CD4-positive, CD25-positive, alpha-beta regulatory T cell (primary cell): ENCODE results near the gene PKNOX2. TPM values are rescaled to one million over a fixed set of nuclear protein-coding genes. Genes with fewer than 3 reads are reported as not detected.

Experiments
- ATAC-seq, 2 donors: fragments of 150-1000 bp; cut with Tn5 transposase; one replicate each; pipeline ENCODE4 v1.10.0; 2021; ENCODE audit warnings: low read depth in 2 of 2, moderate number of reproducible peaks in 2 of 2, moderate library complexity in 1 of 2
- DNase-seq, 3 donors: peaks; one replicate each; pipeline versions ENCODE4 v3.0.0 to v3.0.0-alpha.2; 2012 to 2022; ENCODE audit warnings: mixed read lengths in 1 of 3
- H3K27ac ChIP-seq: one replicate; pipeline ENCODE4 v1.7.0; 2013; ENCODE audit warnings: mild to moderate bottlenecking, low read length; ENCODE audit not compliant: insufficient read depth, poor library complexity, severe bottlenecking
- H3K27me3 ChIP-seq: one replicate; pipeline ENCODE4 v1.7.0; 2013; ENCODE audit warnings: low read length; ENCODE audit not compliant: control insufficient read depth, insufficient read depth
- H3K36me3 ChIP-seq: one replicate; pipeline ENCODE4 v1.7.0; 2013; ENCODE audit warnings: mild to moderate bottlenecking, low read length, moderate library complexity; ENCODE audit not compliant: control insufficient read depth, insufficient read depth
- H3K4me1 ChIP-seq: 2 replicates; pipeline ENCODE4 v1.7.0; 2013; ENCODE audit warnings: mild to moderate bottlenecking, low read length; ENCODE audit not compliant: insufficient read depth, control insufficient read depth, poor library complexity, severe bottlenecking
- H3K4me3 ChIP-seq: one replicate; pipeline ENCODE4 v1.7.0; 2013; ENCODE audit warnings: low read depth, mild to moderate bottlenecking, low read length, moderate library complexity
- H3K9me3 ChIP-seq, 2 experiments: 1 replicate in 1 of 2; 2 replicates in 1 of 2; pipeline ENCODE4 v1.7.0; 2013; ENCODE audit warnings: low read length in 2 of 2, mild to moderate bottlenecking in 1 of 2, moderate library complexity in 1 of 2; ENCODE audit not compliant: control insufficient read depth in 2 of 2
- H3K27ac Mint-ChIP-seq, 3 donors: one replicate each; pipeline ENCODE4 v1.8.0; 2020 to 2022; ENCODE audit warnings: mild to moderate bottlenecking in 3 of 3, mixed read lengths in 3 of 3, moderate library complexity in 2 of 3
- H3K27me3 Mint-ChIP-seq: one replicate; pipeline ENCODE4 v1.8.0; 2022; ENCODE audit warnings: mild to moderate bottlenecking, mixed read lengths
- H3K36me3 Mint-ChIP-seq: one replicate; pipeline ENCODE4 v1.8.0; 2020; ENCODE audit warnings: mixed read lengths
- H3K4me1 Mint-ChIP-seq, 4 donors: one replicate each; pipeline ENCODE4 v1.8.0; 2020 to 2022; ENCODE audit warnings: mixed read lengths in 4 of 4, mild to moderate bottlenecking in 1 of 4
- H3K4me3 Mint-ChIP-seq, 4 donors: one replicate each; pipeline ENCODE4 v1.8.0; 2020 to 2022; ENCODE audit warnings: mild to moderate bottlenecking in 4 of 4, mixed read lengths in 4 of 4, moderate library complexity in 3 of 4
- H3K9me3 Mint-ChIP-seq, 7 donors: one replicate each; pipeline ENCODE4 v1.8.0; 2020 to 2022; ENCODE audit warnings: mixed read lengths in 7 of 7, mild to moderate bottlenecking in 3 of 7, moderate library complexity in 2 of 7
- polyA plus RNA-seq, 4 donors: library from polyadenylated mRNA; unstranded; fragments of 300-500 nt; fragmentation: Illumina TruSeq; gene quantifications; one replicate each; pipeline ENCODE4 v1.2.3, GENCODE V29; 2021
- total RNA-seq: library from RNA; stranded (reverse); gene quantifications from one replicate; pipeline ENCODE4 v1.2.3, GENCODE V29; 2022

PKNOX2 gene
- total and polyA plus RNA-seq, 5 donors from 2014 or later: not detected

DNA sequence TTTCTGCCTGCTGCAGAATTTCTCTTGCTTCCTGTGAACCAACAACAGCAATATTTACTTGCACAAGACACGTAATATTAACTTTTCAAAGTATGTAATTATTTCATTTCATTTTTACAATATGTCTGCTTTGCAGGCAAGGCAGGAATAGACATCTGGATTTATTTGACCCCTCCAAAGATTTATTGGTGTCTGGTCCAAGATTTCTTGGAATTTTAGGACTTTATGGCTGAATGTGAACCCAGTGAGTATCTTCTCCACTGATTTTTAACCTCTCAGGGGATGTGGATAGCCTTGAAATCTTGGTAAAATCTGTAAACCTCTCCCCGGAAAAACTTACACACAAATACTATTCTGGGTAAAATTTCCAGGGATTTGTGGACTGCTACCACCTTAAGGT, 61.5 kb downstream of the PKNOX2 start:
- no peak for DNase-seq
- Histone ChIP-seq H3K9me3 (no peaks in the 10 kb centered on the region), H3K4me1 (no peaks in the 10 kb centered on the region), H3K36me3 (no peaks in the 10 kb centered on the region), H3K27me3 (no peaks in the 10 kb centered on the region), H3K27ac (no peak overlapping the region), H3K4me3 (no peak overlapping the region)
- Mint-ChIP-seq H3K27me3 (peaks cover 11% of the 10 kb centered on the region), H3K4me3 (no peak overlapping the region), H3K9me3 (no peaks in the 10 kb centered on the region), H3K4me1 (no peaks in the 10 kb centered on the region), H3K27ac (no peak overlapping the region), H3K36me3 (no peaks in the 10 kb centered on the region)
- no peak for ATAC-seq

DNA sequence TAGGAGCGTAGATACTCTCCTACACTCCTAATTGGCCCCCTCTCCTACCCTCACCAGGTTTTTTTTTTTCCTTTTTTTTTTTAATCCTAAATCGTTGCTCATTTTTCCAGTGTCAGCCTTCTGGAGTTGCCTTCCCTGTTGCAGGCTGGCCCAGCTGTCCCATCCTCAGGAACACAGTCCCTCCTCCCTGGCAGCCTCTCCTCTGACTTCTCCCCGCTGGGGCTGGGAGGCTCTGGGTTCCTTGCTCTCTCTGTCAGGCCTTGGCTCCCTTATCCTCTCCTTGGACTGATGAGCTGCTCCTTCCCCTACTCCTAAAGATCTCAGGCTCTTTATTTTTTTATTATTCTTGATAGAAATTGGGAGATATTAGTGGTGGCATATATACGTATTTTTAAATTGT, 62.2 kb downstream of the PKNOX2 start:
- Mint-ChIP-seq H3K4me1 (no peaks in the 10 kb centered on the region), H3K36me3 (no peaks in the 10 kb centered on the region), H3K4me3 (no peak overlapping the region), H3K27me3 (peaks cover 7% of the 10 kb centered on the region), H3K27ac (peak overlapping the region in 1 of 3 donors; percentile 87), H3K9me3 (peaks cover 0 to 2% (median 0%) of the 10 kb centered on the region in 7 donors)
- H3K4me3 ChIP-seq: no peak overlapping the region
- H3K27ac ChIP-seq: no peak overlapping the region
- DNase-seq (no peak), ATAC-seq (no peak)
- H3K27me3 ChIP-seq: no peaks in the 10 kb centered on the region
- H3K9me3 ChIP-seq: no peaks in the 10 kb centered on the region
- no peaks in the 10 kb centered on the region for H3K4me1 ChIP-seq
- H3K36me3 ChIP-seq: no peaks in the 10 kb centered on the region

DNA sequence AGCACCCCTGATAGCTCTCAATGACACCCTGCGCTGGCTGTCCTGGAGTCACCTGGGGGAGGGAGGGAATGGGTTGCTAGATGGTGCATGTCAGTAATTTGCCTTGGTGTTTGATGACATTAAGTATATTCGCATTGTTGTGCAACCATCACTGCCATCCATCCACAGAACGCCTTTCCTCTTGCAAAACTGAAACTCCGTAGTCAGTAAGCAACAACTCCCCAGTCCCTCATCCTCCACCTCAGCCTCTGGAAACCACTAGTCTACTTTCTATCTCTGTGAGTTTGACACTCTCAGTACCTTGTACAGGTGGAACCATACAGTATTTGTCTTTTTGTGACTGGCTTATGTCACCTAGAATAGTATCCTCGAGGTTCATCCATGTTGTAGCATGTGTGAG, 62.6 kb downstream of the PKNOX2 start:
- H3K9me3 Mint-ChIP-seq: peaks cover 0 to 2% (median 0%) of the 10 kb centered on the region in 7 donors
- H3K36me3 Mint-ChIP-seq: no peaks in the 10 kb centered on the region
- H3K4me3 Mint-ChIP-seq: no peak overlapping the region
- no peak overlapping the region for H3K4me3 ChIP-seq
- no peaks in the 10 kb centered on the region for H3K9me3 ChIP-seq
- peaks cover 7% of the 10 kb centered on the region for H3K27me3 Mint-ChIP-seq
- H3K4me1 ChIP-seq: no peaks in the 10 kb centered on the region
- H3K27me3 ChIP-seq: peaks cover 3% of the 10 kb centered on the region
- peak overlapping the region in 1 of 3 donors; percentile 81 for H3K27ac Mint-ChIP-seq
- no peaks in the 10 kb centered on the region for H3K36me3 ChIP-seq
- ATAC-seq: no peak
- no peaks in the 10 kb centered on the region for H3K4me1 Mint-ChIP-seq
- H3K27ac ChIP-seq: no peak overlapping the region
- no peak for DNase-seq

DNA sequence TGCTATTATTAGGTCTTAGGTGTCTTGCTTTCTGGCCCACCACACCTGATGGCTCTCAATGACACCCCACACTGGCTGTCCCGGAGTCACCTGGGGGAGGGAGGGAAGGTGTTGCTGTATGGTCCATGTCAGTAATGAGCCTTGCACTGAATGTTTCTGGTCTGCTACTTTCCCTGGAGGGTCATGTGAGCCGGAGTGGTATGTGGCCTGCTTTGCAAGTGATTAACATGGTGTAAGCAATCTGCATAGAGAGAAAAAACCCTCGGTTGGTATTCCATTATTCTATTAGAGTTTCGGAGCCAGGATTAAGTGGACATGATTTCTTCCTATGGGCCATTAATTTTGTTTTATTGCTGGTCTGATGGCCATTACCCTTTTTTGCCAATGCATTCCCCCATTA, 63.9 kb downstream of the PKNOX2 start:
- Histone ChIP-seq H3K27me3 (peaks cover 3% of the 10 kb centered on the region), H3K4me1 (no peaks in the 10 kb centered on the region), H3K27ac (no peak overlapping the region), H3K36me3 (no peaks in the 10 kb centered on the region), H3K4me3 (no peak overlapping the region), H3K9me3 (no peaks in the 10 kb centered on the region)
- Mint-ChIP-seq H3K4me1 (no peaks in the 10 kb centered on the region), H3K27ac (no peak overlapping the region), H3K36me3 (no peaks in the 10 kb centered on the region), H3K9me3 (peaks cover 0 to 2% (median 0%) of the 10 kb centered on the region in 7 donors), H3K27me3 (peaks cover 13% of the 10 kb centered on the region), H3K4me3 (no peak overlapping the region)
- DNase-seq (no peak), ATAC-seq (no peak)

DNA sequence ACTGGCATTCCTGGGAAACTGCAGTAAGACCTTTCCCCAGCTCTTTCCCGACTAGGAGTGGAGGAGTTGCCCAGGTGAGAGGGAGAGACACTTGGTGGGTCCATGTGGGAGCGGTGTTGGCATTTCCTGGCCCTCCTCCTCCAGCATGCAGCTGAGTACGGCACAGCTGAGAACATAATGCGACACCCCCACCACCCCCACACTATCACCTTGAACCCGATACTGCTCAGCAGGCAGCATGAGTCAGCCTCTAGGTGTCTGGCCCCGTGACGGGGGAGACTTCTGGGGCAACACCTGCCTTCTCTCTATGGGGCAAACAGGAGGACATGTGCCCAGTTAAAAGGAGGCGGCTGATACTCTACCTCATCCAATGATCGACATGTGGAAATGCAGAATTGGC, 64.4 kb downstream of the PKNOX2 start:
- no peak overlapping the region for H3K27ac ChIP-seq
- Mint-ChIP-seq H3K27me3 (peaks cover 15% of the 10 kb centered on the region), H3K9me3 (peaks cover 0 to 2% (median 0%) of the 10 kb centered on the region in 7 donors), H3K36me3 (no peaks in the 10 kb centered on the region), H3K4me1 (no peaks in the 10 kb centered on the region), H3K27ac (no peak overlapping the region), H3K4me3 (no peak overlapping the region)
- peaks cover 3% of the 10 kb centered on the region for H3K27me3 ChIP-seq
- H3K36me3 ChIP-seq: no peaks in the 10 kb centered on the region
- DNase-seq: no peak
- no peak overlapping the region for H3K4me3 ChIP-seq
- H3K9me3 ChIP-seq: no peaks in the 10 kb centered on the region
- ATAC-seq: no peak
- no peaks in the 10 kb centered on the region for H3K4me1 ChIP-seq

DNA sequence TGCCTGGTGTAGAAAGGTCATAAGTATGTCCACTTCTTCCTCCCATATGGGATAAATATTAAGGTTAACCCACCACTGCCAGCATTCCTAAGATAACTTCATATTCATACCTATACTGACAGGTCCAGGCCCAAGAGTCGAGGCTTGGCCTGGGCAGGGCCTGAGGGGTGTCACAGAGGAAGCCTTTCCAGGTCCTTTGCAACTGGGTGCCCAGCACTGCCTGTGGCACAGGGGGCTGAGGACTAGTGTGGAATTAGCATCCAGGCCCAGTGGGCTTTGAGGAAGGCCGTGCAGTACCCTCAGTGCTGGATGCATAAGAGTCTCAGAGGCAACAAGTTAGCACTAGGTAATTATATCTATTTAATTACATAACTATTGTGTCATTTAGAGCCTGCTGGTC, 65.4 kb downstream of the PKNOX2 start:
- peaks cover 3% of the 10 kb centered on the region for H3K27me3 ChIP-seq
- H3K9me3 Mint-ChIP-seq: peaks cover 0 to 2% (median 0%) of the 10 kb centered on the region in 7 donors
- DNase-seq (no peak), ATAC-seq (no peak)
- H3K4me3 ChIP-seq: no peak overlapping the region
- H3K4me3 Mint-ChIP-seq: no peak overlapping the region
- H3K27ac ChIP-seq: no peak overlapping the region
- no peak overlapping the region for H3K27ac Mint-ChIP-seq
- H3K27me3 Mint-ChIP-seq: peaks cover 21% of the 10 kb centered on the region
- H3K4me1 ChIP-seq: no peaks in the 10 kb centered on the region
- H3K36me3 Mint-ChIP-seq: no peaks in the 10 kb centered on the region
- H3K9me3 ChIP-seq: no peaks in the 10 kb centered on the region
- H3K36me3 ChIP-seq: no peaks in the 10 kb centered on the region
- H3K4me1 Mint-ChIP-seq: no peaks in the 10 kb centered on the region

DNA sequence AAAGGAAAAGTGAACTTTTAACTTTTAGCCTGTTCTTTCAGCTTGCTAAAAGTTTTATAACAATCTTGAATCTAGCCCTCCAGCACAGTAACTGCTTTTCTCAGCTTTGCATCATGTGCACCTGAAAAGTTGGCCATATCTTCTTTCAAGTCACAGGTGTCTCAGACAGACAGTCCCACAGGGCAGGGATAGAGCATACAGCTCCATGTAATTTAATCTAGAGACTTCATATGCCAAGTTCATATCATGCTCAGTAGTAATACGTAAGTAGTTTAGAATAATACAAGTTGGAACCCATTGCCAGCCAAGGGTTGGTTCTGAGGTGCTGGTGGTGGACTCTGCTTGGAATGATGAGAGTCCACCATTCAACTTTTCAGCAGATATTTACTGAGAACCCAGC, 68.6 kb downstream of the PKNOX2 start:
- Mint-ChIP-seq H3K9me3 (peaks cover 0 to 2% (median 0%) of the 10 kb centered on the region in 7 donors), H3K27me3 (peaks cover 24% of the 10 kb centered on the region), H3K4me1 (no peaks in the 10 kb centered on the region), H3K27ac (no peak overlapping the region), H3K36me3 (no peaks in the 10 kb centered on the region), H3K4me3 (no peak overlapping the region)
- no peak overlapping the region for H3K27ac ChIP-seq
- ATAC-seq: no peak
- H3K4me3 ChIP-seq: no peak overlapping the region
- no peaks in the 10 kb centered on the region for H3K36me3 ChIP-seq
- H3K9me3 ChIP-seq: no peaks in the 10 kb centered on the region
- H3K27me3 ChIP-seq: peaks cover 3% of the 10 kb centered on the region
- DNase-seq: no peak
- no peaks in the 10 kb centered on the region for H3K4me1 ChIP-seq

DNA sequence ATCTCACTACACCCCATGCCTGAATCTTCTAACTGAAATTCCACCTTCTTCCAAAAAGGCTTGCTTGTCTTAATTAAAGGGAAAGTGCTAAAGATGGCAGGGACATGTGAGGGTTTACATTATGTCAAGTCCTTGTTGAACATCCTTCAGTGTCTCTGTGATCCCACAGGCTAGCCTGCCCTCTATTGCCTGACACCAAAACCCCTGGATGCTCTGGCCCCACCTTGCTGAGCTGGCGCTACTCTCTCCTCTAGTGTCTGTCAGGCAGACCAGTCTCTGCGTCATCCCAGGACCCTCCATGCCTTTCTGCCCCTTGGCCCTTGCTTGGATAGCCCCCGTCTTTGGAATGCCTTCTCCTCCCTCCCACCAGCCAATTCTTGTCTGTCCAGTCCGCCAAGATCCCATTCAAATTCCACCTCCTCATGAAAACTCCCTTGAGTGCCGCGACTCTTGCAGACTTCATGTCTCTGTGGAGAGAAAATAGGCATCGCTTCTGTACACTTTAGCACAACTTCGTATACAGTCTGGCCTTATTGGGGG, 69.3 kb downstream of the PKNOX2 start:
- Mint-ChIP-seq H3K9me3 (peaks cover 0 to 2% (median 0%) of the 10 kb centered on the region in 7 donors), H3K4me3 (no peak overlapping the region), H3K36me3 (no peaks in the 10 kb centered on the region), H3K27ac (no peak overlapping the region), H3K4me1 (no peaks in the 10 kb centered on the region), H3K27me3 (peaks cover 26% of the 10 kb centered on the region)
- no peaks in the 10 kb centered on the region for H3K36me3 ChIP-seq
- H3K4me3 ChIP-seq: no peak overlapping the region
- ATAC-seq (no peak), DNase-seq (no peak)
- no peaks in the 10 kb centered on the region for H3K4me1 ChIP-seq
- H3K27me3 ChIP-seq: peaks cover 3% of the 10 kb centered on the region
- no peak overlapping the region for H3K27ac ChIP-seq
- no peaks in the 10 kb centered on the region for H3K9me3 ChIP-seq
